Neural crest cell (in vitro differentiated cells): ENCODE data around the gene KDM4B. TPM values are rescaled to one million over a fixed set of nuclear protein-coding genes. Genes with fewer than 3 reads are reported as not detected.

Experiments used
- DNase-seq: peaks from one replicate; pipeline ENCODE4 v3.0.0; 2021; ENCODE audit warnings: low read depth, mixed read lengths, low spot score
- H3K27ac Mint-ChIP-seq: one replicate; pipeline ENCODE4 v1.8.0; 2021; ENCODE audit warnings: mild to moderate bottlenecking, mixed read lengths; ENCODE audit not compliant: unreplicated experiment
- H3K27me3 Mint-ChIP-seq: 2 replicates; pipeline ENCODE4 v1.8.0; 2021; ENCODE audit warnings: low read depth, mild to moderate bottlenecking, mixed read lengths
- H3K36me3 Mint-ChIP-seq: 2 replicates; pipeline ENCODE4 v1.8.0; 2021; ENCODE audit warnings: low read depth, mild to moderate bottlenecking, mixed read lengths
- H3K4me1 Mint-ChIP-seq: 2 replicates; pipeline ENCODE4 v1.8.0; 2021; ENCODE audit warnings: mixed read lengths
- H3K4me3 Mint-ChIP-seq: one replicate; pipeline ENCODE4 v1.8.0; 2021; ENCODE audit warnings: mild to moderate bottlenecking, mixed read lengths
- H3K9me3 Mint-ChIP-seq: 2 replicates; pipeline ENCODE4 v1.8.0; 2021; ENCODE audit warnings: mixed read lengths
- CTCF ChIP-seq: fragments of 200-600 bp; sonication (generic); conservative IDR thresholded peaks from 2 replicates; pipeline ENCODE4 v1.5.0; 2021; ENCODE audit warnings: antibody characterized with exemption, mild to moderate bottlenecking
- total RNA-seq: library from RNA; stranded (reverse); gene quantifications from 2 replicates; pipeline ENCODE4 v1.2.1, GENCODE V29; 2021

The KDM4B gene
- total RNA-seq, 1 donor from 2014 or later = 45.4 TPM

- no peaks in the 10 kb centered on the region for H3K9me3 Mint-ChIP-seq
- H3K27ac Mint-ChIP-seq = no peak overlapping the region
- no peaks in the 10 kb centered on the region for H3K27me3 Mint-ChIP-seq
- H3K4me1 Mint-ChIP-seq = no peaks in the 10 kb centered on the region
- H3K36me3 Mint-ChIP-seq = no peaks in the 10 kb centered on the region
- TF ChIP-seq CTCF = no peak
- H3K4me3 Mint-ChIP-seq = no peak overlapping the region
- no peak for DNase-seq
Observed at GRCh38 chr19:5018224-5019015, 49.5 kb downstream of the KDM4B start.

GRCh38 chr19:5020368-5020767, 51.5 kb downstream of the KDM4B start:
- H3K27ac Mint-ChIP-seq = no peak overlapping the region
- no peaks in the 10 kb centered on the region for H3K4me1 Mint-ChIP-seq
- no peak for DNase-seq
- no peak for TF ChIP-seq CTCF
- H3K27me3 Mint-ChIP-seq = no peaks in the 10 kb centered on the region
- no peak overlapping the region for H3K4me3 Mint-ChIP-seq
- H3K36me3 Mint-ChIP-seq = no peaks in the 10 kb centered on the region
- H3K9me3 Mint-ChIP-seq = no peaks in the 10 kb centered on the region

GRCh38 chr19:5021046-5021445, 52.1 kb downstream of the KDM4B start:
- H3K27me3 Mint-ChIP-seq = no peaks in the 10 kb centered on the region
- no peak overlapping the region for H3K27ac Mint-ChIP-seq
- no peaks in the 10 kb centered on the region for H3K4me1 Mint-ChIP-seq
- H3K36me3 Mint-ChIP-seq = no peaks in the 10 kb centered on the region
- TF ChIP-seq CTCF = no peak
- DNase-seq = no peak
- H3K4me3 Mint-ChIP-seq = no peak overlapping the region
- no peaks in the 10 kb centered on the region for H3K9me3 Mint-ChIP-seq

DNA sequence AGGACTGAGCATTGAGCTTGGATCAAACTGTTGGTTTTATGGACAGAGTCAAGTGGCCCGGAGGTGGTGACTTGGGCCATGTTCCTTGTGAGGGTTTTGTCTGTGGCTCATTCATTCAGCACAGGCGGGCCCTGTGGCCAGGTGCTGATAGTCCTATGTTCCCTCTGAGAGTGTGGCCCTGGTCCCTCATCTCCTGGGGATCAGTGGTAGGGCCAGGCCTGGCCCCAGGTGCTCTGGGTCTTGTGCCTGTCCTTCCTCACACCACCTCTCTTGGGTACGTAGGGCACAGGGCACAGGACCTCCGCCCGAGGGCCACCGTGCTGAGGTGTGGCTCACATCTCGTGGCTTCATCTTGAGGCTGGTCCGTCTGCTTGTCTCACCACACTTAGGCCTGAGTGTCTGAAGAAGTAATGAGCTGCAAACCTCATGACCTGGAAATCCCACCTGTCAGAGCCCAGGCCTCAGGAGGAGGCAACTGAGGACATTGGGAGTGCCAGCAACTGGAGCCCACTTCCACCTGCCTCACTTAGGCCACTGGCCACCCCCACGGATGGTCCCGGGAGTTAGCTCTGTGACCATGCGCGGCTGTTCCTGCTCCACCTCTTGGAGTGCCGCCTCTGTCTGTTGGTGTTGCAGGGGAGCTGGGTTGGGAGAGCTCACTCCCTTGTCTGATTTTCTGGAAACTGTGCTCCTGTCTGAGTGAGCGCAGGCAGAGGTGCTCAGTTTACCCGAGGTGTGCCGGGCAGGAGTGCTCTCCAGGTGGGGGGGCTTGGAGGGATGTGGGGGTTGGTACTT, 53.4 kb downstream of the KDM4B start:
- no peaks in the 10 kb centered on the region for H3K9me3 Mint-ChIP-seq
- no peaks in the 10 kb centered on the region for H3K36me3 Mint-ChIP-seq
- H3K27me3 Mint-ChIP-seq = no peaks in the 10 kb centered on the region
- TF ChIP-seq CTCF = no peak
- no peak overlapping the region for H3K4me3 Mint-ChIP-seq
- DNase-seq = no peak
- H3K4me1 Mint-ChIP-seq = no peaks in the 10 kb centered on the region
- H3K27ac Mint-ChIP-seq = no peak overlapping the region

GRCh38 chr19:5023128-5023571, 54.2 kb downstream of the KDM4B start:
- Mint-ChIP-seq H3K27ac (no peak overlapping the region), H3K4me3 (no peak overlapping the region)

More at GRCh38 chr19:5023128-5023571, 54.2 kb downstream of the KDM4B start:
- Mint-ChIP-seq H3K9me3 (no peaks in the 10 kb centered on the region), H3K36me3 (no peaks in the 10 kb centered on the region), H3K27me3 (no peaks in the 10 kb centered on the region), H3K4me1 (no peaks in the 10 kb centered on the region)
- DNase-seq = no peak
- TF ChIP-seq CTCF = no peak
